SU-DHL-6 (cell line): ENCODE results near the gene MAS1.

Experiments
- CTCF ChIP-seq: fragments of 200-600 bp; sonication (generic); IDR thresholded peaks from one replicate; pipeline ENCODE4 v1.5.1; 2017; ENCODE audit warnings: antibody characterized with exemption, mild to moderate bottlenecking, low read length, moderate library complexity; ENCODE audit not compliant: insufficient read depth, poor library complexity, severe bottlenecking
- EZH2phosphoT487 ChIP-seq: fragments of 200-600 bp; sonication (generic), shearing (Covaris generic); conservative IDR thresholded peaks from 2 replicates; pipeline ENCODE4 v1.6.1; 2018; ENCODE audit warnings: mild to moderate bottlenecking, antibody characterized with exemption, low read length, moderate library complexity, mixed read lengths

- TF ChIP-seq EZH2phosphoT487 (no peak), CTCF (no peak)
These were observed 3.6 kb upstream of the MAS1 start for GRCh38 chr6:159887146-159887545.
